UCSD-AML1 (cell line): Measurements from ENCODE around the gene TMEM190.
"Not testable (repeated sequence)": the region's sequence is repeated elsewhere in the genome, so short reads cannot be mapped to it uniquely, and the experiment has no call there.

Experiments
- DNase-seq: peaks from one replicate; lab custom pipeline; 2025; ENCODE audit not compliant: unreplicated experiment; lab: John Stamatoyannopoulos, UW

Gene TMEM190

GRCh38 chr19:55376241-55376933 is at the start of gene TMEM190:
TMEM190 (plus strand) TSS chr19:55376826; CDS start chr19:55376854, 28 bp downstream.
- DNase-seq, result no peak

GRCh38 chr19:55328774-55329318 is 47.8 kb upstream of the TMEM190 start:
- DNase-seq, result not testable (repeated sequence)

- not testable (repeated sequence) for DNase-seq
Observed at GRCh38 chr19:55329791-55330190, 46.8 kb upstream of the TMEM190 start.

DNA sequence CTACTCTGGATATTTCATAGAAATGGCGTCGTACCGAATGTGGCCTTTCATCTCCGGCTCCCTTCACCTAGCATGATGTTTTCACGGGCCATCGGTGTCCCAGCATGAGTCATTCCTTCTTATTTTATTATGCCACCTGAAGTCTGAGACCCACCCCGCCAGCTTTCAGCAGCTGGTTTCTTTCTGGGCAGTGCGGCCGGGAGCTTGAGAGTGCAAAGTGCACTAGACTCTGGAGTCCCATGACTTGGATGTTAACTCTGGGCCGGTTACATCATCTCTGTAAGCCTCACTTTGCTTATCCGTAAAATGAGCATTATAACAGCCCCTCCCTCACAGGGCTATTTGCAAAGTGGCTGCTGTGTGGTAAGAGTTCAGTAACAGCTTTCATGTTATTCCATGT is 42.8 kb upstream of the TMEM190 start:
- no peak for DNase-seq

DNA sequence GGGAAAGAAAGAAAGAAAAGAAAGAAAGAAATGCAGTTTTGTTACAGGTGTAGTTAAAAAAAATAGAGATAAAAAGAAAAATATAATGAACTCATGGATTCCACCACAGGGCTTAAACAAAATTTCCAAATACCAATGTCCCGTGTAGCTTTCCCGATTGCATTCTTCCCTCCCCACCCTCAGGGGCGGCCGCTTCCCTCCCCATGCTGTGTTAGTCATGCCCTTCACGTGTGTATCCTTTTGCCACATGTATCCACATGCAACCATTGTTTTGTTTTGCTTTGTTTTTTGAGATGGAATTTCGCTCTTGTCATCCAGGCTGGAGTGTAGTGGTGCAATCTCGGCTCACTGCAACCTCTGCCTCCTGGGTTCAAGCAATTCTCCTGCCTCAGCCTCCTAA is 40.5 kb upstream of the TMEM190 start:
- no peak for DNase-seq

- DNase-seq, result peak; percentile 100
Observed at GRCh38 chr19:55339105-55339888, 37.3 kb upstream of the TMEM190 start, which contains the start of gene KMT5C. KMT5C (plus strand) TSS chr19:55339876; CDS start chr19:55341937, 2,061 bp downstream.

DNA sequence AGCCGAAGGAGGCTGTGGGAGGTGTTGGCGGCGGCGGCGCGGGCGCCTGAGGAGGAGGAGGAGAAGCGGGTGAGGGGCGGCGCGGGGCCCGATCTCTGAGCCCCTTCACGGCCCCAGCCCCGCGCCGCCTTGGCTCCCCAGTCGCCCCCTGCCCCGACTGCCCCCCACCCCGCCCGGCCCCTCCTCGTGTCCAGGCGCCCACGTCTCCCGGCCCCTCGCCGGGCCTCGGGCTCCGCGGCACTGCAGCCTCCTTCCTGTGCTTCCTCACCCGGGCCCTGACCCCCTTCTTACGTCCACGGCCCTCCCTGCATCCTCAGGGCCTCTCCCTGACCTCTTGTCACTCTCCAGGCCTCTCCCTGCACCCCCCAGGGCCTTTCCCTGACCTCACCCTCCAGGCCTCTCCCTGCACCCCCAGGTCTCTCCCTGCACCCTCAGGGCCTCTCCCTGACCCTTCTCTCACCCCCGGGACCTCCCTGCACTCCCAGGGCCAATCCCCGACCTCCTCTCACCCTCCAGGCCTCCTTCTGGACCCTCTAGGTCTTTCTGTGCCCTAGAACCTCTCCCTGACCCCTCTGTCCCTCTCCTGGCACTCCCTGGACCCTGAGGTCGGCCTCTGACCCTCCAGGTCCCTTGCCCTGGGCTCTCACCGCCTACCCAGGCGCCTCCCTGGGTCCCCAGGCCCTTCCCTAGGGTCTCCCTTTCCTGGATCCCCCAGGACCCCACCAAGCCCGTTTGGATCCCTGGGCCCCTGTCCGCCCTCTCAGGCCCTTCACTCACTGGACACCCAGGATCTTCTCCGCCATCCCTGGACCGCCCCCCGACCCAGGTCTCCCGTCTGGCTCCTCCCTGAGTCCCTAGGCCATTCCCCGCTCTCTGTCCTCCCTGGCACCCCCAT is 36.5 kb upstream of the TMEM190 start:
- DNase-seq, result no peak

DNA sequence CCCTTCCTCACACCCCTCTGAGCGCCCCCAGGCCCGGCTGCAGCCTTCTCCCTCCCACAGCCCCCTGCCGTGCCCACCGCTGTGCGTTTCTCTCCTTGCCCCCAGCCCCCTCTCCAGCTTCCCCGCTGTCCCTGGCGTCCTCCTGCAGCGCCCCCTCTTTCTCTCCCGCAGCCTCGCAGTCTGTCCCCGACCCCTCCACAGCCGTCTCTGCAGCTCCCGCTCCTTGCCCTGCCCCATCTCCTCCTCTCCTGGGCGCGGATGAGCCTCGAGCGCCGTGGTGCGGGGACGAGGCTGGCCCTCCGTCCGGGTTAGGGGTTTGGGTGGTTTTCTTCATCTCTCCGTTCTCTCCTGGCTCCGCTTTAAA is 35.9 kb upstream of the TMEM190 start:
- DNase-seq, result peak; percentile 39

DNA sequence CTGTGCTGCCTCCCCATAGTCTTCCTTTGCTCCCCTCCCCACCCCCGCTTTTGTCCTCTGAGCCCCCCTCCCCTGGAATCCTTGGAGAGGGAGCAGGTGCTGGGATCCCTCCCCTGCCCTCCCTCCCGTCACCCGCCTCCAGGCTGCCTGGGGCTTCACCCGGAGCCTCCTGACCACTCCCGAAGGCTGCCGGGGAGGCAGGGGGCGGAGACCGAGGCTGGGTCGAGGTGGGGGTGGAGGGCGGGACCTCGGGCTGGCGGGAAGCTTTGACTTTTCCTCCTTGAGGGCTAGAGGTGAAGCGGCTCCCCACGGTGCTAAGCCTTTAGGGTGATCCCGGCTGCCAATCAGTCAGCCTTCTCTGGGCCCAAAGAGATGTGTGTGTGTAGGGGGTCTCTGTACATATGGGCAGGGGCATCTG is 35.4 kb upstream of the TMEM190 start:
- peak; percentile 69 for DNase-seq

- DNase-seq, result no peak
Observed at GRCh38 chr19:55341595-55342531, 34.8 kb upstream of the TMEM190 start.

GRCh38 chr19:55344444-55344843 is 32.2 kb upstream of the TMEM190 start:
- DNase-seq, result no peak

GRCh38 chr19:55345101-55345817 is 31.4 kb upstream of the TMEM190 start:
- DNase-seq, result no peak

GRCh38 chr19:55345818-55346724 is 30.6 kb upstream of the TMEM190 start:
- DNase-seq, result no peak

DNA sequence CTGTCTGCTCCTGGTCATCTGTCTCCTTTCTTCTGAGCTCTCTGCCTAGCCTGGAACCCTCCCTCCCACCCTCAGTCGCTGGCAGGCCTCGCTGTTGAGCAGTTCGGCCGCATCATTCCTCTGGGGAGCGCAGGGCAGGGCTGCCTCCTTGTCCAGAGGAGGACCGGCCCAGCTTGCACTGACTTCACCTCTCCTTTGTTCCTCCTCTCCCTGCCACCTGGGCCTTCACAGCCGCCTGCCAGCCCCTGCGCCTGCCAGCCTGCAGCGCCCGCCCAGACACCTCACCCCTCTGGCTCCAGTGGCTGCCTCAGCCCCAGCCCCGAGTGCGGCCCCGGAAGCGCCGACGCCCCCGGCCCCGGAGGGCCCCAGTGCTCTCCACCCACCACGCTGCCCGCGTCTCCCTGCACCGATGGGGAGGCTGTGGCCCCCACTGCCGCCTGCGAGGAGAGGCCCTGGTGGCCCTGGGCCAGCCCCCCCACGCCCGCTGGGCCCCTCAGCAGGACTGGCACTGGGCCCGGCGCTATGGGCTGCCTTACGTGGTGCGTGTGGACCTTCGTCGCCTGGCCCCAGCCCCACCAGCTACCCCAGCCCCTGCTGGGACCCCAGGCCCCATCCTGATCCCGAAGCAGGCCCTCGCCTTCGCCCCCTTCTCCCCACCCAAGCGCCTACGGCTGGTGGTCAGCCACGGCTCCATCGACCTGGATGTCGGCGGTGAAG is 29.7 kb upstream of the TMEM190 start:
- no peak for DNase-seq

DNA sequence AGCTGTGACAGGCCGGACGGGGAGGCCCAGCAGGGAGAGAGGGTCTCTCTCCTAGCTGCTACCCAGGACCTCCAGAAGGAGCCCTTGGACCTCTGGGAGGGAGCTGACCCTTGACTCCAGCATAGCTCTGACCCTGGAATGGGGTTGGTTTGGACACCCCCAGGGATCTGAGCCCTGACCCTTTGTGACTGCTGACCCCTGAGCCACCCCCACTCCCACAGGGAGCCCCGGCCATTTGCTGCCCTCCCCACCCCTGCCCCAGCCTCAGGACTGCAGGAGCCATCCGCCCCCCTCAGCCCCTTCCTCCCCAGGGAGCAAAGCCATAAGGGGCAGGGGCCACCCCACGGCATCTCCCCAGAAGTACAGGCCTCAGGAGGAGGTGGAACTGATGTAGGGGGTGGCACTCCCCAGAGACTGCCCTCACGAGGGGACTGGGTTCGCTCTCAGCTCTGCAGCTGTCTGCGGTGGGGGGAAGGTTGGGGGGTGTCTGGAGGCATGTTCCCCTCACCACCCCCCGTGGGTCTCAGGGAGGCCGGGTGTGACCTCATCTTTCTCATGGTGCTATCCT is 29.1 kb upstream of the TMEM190 start:
- no peak for DNase-seq

GRCh38 chr19:55348317-55349034 is 28.1 kb upstream of the TMEM190 start:
- DNase-seq, result no peak
